ENCODE measurements around the gene TMEM14A. TPM values are rescaled to one million over a fixed set of nuclear protein-coding genes. Genes with fewer than 3 reads are reported as not detected.

Gene TMEM14A
- total RNA-seq, 1 experiment from 2014 or later, result 45.6 TPM

GRCh38 chr6:52729576-52729975 is 58.7 kb downstream of the TMEM14A start:
- Histone ChIP-seq H3K9me3 (ENCODE audit: control insufficient read depth, insufficient read depth, low read depth, low read length) (no peaks in the 10 kb centered on the region), H3K27me3 (ENCODE audit: control insufficient read depth, insufficient read depth, low read length) (no peaks in the 10 kb centered on the region), H3K36me3 (ENCODE audit: control insufficient read depth, insufficient read depth, low read length) (no peaks in the 10 kb centered on the region), H3K4me1 (ENCODE audit: control insufficient read depth, insufficient read depth, low read length) (no peaks in the 10 kb centered on the region), H3K4me3 (ENCODE audit: low read depth in 2 of 2, low read length in 2 of 2) (no peak overlapping the region), H3K27ac (ENCODE audit: low read length) (no peak overlapping the region)
- intact Hi-C loops (cut with micrococcal nuclease; ENCODE audit: unreplicated experiment) (no loop called here), in situ Hi-C loops (cut with HindIII; ENCODE audit: low pct_unique_long_range_greater_than_20kb, low sequenced_read_pairs) (no loop called here)
- ATAC-seq, result no peak
- TF ChIP-seq, protein P1, sequence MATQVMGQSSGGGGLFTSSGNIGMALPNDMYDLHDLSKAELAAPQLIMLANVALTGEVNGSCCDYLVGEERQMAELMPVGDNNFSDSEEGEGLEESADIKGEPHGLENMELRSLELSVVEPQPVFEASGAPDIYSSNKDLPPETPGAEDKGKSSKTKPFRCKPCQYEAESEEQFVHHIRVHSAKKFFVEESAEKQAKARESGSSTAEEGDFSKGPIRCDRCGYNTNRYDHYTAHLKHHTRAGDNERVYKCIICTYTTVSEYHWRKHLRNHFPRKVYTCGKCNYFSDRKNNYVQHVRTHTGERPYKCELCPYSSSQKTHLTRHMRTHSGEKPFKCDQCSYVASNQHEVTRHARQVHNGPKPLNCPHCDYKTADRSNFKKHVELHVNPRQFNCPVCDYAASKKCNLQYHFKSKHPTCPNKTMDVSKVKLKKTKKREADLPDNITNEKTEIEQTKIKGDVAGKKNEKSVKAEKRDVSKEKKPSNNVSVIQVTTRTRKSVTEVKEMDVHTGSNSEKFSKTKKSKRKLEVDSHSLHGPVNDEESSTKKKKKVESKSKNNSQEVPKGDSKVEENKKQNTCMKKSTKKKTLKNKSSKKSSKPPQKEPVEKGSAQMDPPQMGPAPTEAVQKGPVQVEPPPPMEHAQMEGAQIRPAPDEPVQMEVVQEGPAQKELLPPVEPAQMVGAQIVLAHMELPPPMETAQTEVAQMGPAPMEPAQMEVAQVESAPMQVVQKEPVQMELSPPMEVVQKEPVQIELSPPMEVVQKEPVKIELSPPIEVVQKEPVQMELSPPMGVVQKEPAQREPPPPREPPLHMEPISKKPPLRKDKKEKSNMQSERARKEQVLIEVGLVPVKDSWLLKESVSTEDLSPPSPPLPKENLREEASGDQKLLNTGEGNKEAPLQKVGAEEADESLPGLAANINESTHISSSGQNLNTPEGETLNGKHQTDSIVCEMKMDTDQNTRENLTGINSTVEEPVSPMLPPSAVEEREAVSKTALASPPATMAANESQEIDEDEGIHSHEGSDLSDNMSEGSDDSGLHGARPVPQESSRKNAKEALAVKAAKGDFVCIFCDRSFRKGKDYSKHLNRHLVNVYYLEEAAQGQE (IDR thresholded peaks at IDR 0.05; ENCODE audit: insufficient read depth in 1 of 2, low read depth in 2 of 2, low read length in 1 of 2), result no peak
- TF ChIP-seq TCF7L2 (IDR thresholded peaks at IDR 0.05; ENCODE audit: low read depth, low read length) (no peak), SIN3A (IDR thresholded peaks at IDR 0.05; ENCODE audit: borderline replicate concordance, insufficient read depth, low read depth, low read length) (no peak), CTCF (IDR thresholded peaks at IDR 0.05) (no peak), POLR2AphosphoS5 (IDR thresholded peaks at IDR 0.05; ENCODE audit: low read depth, low read length) (no peak)
- ChIA-PET POLR2A (no interaction called here), CTCF (no interaction called here)
- BruUV-seq (replicated peaks), result no TSS peak
- DNase-seq (ENCODE audit: low read depth, low spot score), result no peak

DNA sequence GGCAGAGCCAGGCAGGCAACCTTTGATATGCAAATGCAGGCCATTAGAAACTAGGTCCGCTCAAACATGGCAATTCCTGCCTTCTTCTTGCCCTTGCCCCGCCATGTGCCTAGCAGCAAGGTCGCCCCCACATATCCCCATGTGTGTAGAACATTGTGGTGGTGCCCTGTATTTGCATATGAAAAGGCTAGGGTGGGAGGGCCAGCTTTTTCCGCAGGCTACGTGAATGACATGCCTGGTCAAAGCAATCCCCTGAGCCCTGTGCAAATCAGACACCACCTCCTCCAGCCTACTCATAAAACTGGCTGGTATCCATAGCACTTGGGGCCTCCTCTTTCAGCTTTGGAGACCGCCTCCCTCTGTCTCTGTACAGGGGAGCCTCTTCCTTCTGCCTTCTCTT is 60.8 kb downstream of the TMEM14A start:
- no peak for ATAC-seq
- DNase-seq (ENCODE audit: low read depth, low spot score), result no peak
- in situ Hi-C loops (cut with HindIII; ENCODE audit: low pct_unique_long_range_greater_than_20kb, low sequenced_read_pairs), result no loop called here
- ChIA-PET CTCF (no interaction called here), POLR2A (no interaction called here)
- no peaks in the 10 kb centered on the region for H3K36me3 ChIP-seq (ENCODE audit: control insufficient read depth, insufficient read depth, low read length)
- H3K27me3 ChIP-seq (ENCODE audit: control insufficient read depth, insufficient read depth, low read length), result no peaks in the 10 kb centered on the region
- H3K9me3 ChIP-seq (ENCODE audit: control insufficient read depth, insufficient read depth, low read depth, low read length), result no peaks in the 10 kb centered on the region
- no peaks in the 10 kb centered on the region for H3K4me1 ChIP-seq (ENCODE audit: control insufficient read depth, insufficient read depth, low read length)
- no peak overlapping the region for H3K4me3 ChIP-seq (ENCODE audit: low read depth in 2 of 2, low read length in 2 of 2)
- intact Hi-C loops (cut with micrococcal nuclease; ENCODE audit: unreplicated experiment), result no loop called here
- no TSS peak for BruUV-seq (replicated peaks)
- H3K27ac ChIP-seq (ENCODE audit: low read length), result no peak overlapping the region
- TF ChIP-seq, protein P1 (IDR thresholded peaks at IDR 0.05; ENCODE audit: insufficient read depth in 1 of 2, low read depth in 2 of 2, low read length in 1 of 2), result no peak
- TF ChIP-seq TCF7L2 (IDR thresholded peaks at IDR 0.05; ENCODE audit: low read depth, low read length) (no peak), POLR2AphosphoS5 (IDR thresholded peaks at IDR 0.05; ENCODE audit: low read depth, low read length) (no peak), CTCF (IDR thresholded peaks at IDR 0.05) (no peak), SIN3A (IDR thresholded peaks at IDR 0.05; ENCODE audit: borderline replicate concordance, insufficient read depth, low read depth, low read length) (no peak)
